Caco-2 (cell line): ENCODE results near the gene PECR. TPM values are rescaled to one million over a fixed set of nuclear protein-coding genes. Genes with fewer than 3 reads are reported as not detected.

Experiments used
- BruUV-seq: library from RNA; stranded (reverse); fragments of 400-500 nt; replicated peaks from 2 replicates; lab custom pipeline; 2021; lab: Mats Ljungman, UMichigan
- CTCF ChIA-PET: fragments of 300-600 bp; sonication (Branson Sonifier 250); formaldehyde crosslinking; loops from one replicate; lab custom pipeline; 2022; ENCODE audit warnings: antibody characterized with exemption; lab: Charles Lee
- POLR2A ChIA-PET: fragments of 300-600 bp; sonication (Branson Sonifier 250); formaldehyde crosslinking; loops from one replicate; lab custom pipeline; 2022; ENCODE audit warnings: antibody characterized with exemption; lab: Charles Lee
- DNase-seq, 2 experiments: peaks; one replicate each; pipeline versions ENCODE4 v3.0.0 to v3.0.0-alpha.2; 2020 to 2022
- H3K27me3 ChIP-seq: replicated peaks from 2 replicates; pipeline ENCODE4 v1.6.0; 2011; ENCODE audit warnings: low read length; ENCODE audit not compliant: control insufficient read depth, insufficient read depth
- H3K36me3 ChIP-seq: 2 replicates; pipeline ENCODE4 v1.5.1; 2011; ENCODE audit warnings: low read length; ENCODE audit not compliant: control insufficient read depth, insufficient read depth
- H3K4me1 ChIP-seq: fragments of 250-450 bp; sonication (Bioruptor Pico); 2 replicates; pipeline ENCODE4 v1.5.1; 2020; ENCODE audit warnings: mild to moderate bottlenecking
- H3K4me3 ChIP-seq: 2 replicates; pipeline ENCODE4 v1.5.1; 2011; ENCODE audit warnings: low read depth, mild to moderate bottlenecking, control low read depth, low read length
- H3K9me3 ChIP-seq: fragments of 250-450 bp; sonication (Bioruptor Pico); 2 replicates; pipeline ENCODE4 v1.5.1; 2020; ENCODE audit warnings: mild to moderate bottlenecking, moderate library complexity
- H3K27ac Mint-ChIP-seq: one replicate; pipeline ENCODE4 v1.8.0; 2022; ENCODE audit warnings: mixed read lengths; ENCODE audit not compliant: unreplicated experiment
- H3K27me3 Mint-ChIP-seq: one replicate; pipeline ENCODE4 v1.8.0; 2022; ENCODE audit warnings: mixed read lengths; ENCODE audit not compliant: insufficient read depth, unreplicated experiment
- H3K36me3 Mint-ChIP-seq: one replicate; pipeline ENCODE4 v1.8.0; 2022; ENCODE audit warnings: mild to moderate bottlenecking, mixed read lengths; ENCODE audit not compliant: insufficient read depth, unreplicated experiment
- H3K4me1 Mint-ChIP-seq: one replicate; pipeline ENCODE4 v1.8.0; 2022; ENCODE audit warnings: low read depth, mixed read lengths; ENCODE audit not compliant: unreplicated experiment
- H3K4me3 Mint-ChIP-seq: one replicate; pipeline ENCODE4 v1.8.0; 2022; ENCODE audit warnings: mild to moderate bottlenecking, moderate library complexity, mixed read lengths; ENCODE audit not compliant: unreplicated experiment
- H3K9me3 Mint-ChIP-seq: one replicate; pipeline ENCODE4 v1.8.0; 2022; ENCODE audit warnings: mixed read lengths; ENCODE audit not compliant: unreplicated experiment
- intact Hi-C: fragments of 100-400 bp; cut with micrococcal nuclease; formaldehyde crosslinking; loops from one replicate; pipeline ENCODE4 v1.10.0; 2022; ENCODE audit not compliant: unreplicated experiment
- total RNA-seq: library from RNA; stranded (reverse); gene quantifications from 2 replicates; pipeline ENCODE4 v1.2.3, GENCODE V29; 2022
- TF ChIP-seq, protein P1 (sequence below), 2 experiments: fragments of 200-600 bp in 1 of 2; IDR thresholded peaks; 1 replicate in 1 of 2; 2 replicates in 1 of 2; pipeline versions ENCODE4 v1.5.1 to v1.8.0; 2011 to 2022; ENCODE audit warnings: antibody characterized with exemption in 1 of 2, control low read depth in 1 of 2, inconsistent platforms in 1 of 2, low read depth in 1 of 2, low read length in 1 of 2, mild to moderate bottlenecking in 1 of 2, moderate library complexity in 1 of 2; ENCODE audit not compliant: insufficient read depth in 1 of 2, severe bottlenecking in 1 of 2, unreplicated experiment in 1 of 2

PECR gene
- total RNA-seq, 1 experiment from 2014 or later, result 42.0 TPM

DNA sequence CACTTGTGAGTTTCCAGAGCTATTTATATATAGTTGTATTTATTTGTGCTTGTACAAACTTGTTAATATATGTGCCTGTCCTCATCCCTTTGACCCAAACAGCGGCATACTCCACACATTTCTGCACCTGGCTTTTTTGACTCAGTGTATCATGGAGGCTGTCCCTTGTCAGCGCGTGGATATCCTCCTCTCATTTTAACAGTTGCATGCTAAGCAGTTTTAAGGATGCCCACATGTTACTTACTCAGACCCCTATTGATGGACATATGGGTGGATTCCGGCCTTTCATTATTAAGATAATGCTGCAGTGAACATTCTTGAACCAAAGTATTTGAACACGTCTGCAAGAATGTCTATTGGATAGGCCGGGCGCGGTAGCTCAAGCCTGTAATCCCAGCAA lies 67.6 kb downstream of the PECR start:
- H3K36me3 Mint-ChIP-seq, result no peaks in the 10 kb centered on the region
- no peak for DNase-seq
- ChIA-PET POLR2A (no interaction called here), CTCF (interaction anchor here (2.4 kb wide), 1 partner anchor 9 kb away, joined by 8 read pairs; no protein-coding TSS in a partner anchor)
- no peaks in the 10 kb centered on the region for H3K9me3 Mint-ChIP-seq
- TF ChIP-seq, protein P1, sequence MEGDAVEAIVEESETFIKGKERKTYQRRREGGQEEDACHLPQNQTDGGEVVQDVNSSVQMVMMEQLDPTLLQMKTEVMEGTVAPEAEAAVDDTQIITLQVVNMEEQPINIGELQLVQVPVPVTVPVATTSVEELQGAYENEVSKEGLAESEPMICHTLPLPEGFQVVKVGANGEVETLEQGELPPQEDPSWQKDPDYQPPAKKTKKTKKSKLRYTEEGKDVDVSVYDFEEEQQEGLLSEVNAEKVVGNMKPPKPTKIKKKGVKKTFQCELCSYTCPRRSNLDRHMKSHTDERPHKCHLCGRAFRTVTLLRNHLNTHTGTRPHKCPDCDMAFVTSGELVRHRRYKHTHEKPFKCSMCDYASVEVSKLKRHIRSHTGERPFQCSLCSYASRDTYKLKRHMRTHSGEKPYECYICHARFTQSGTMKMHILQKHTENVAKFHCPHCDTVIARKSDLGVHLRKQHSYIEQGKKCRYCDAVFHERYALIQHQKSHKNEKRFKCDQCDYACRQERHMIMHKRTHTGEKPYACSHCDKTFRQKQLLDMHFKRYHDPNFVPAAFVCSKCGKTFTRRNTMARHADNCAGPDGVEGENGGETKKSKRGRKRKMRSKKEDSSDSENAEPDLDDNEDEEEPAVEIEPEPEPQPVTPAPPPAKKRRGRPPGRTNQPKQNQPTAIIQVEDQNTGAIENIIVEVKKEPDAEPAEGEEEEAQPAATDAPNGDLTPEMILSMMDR (IDR thresholded peaks at IDR 0.05; ENCODE audit: insufficient read depth in 1 of 2, low read depth in 1 of 2, low read length in 1 of 2, severe bottlenecking in 1 of 2, unreplicated experiment in 1 of 2), result no peak
- no TSS peak for BruUV-seq
- H3K9me3 ChIP-seq, result no peaks in the 10 kb centered on the region
- H3K27ac Mint-ChIP-seq, result no peak overlapping the region
- no peaks in the 10 kb centered on the region for H3K27me3 Mint-ChIP-seq
- 0 out of 2 replicates have a peak, but pooled peaks cover 2% of the 10 kb centered on the region for H3K36me3 ChIP-seq
- intact Hi-C loops, result loop anchor here (5.0 kb wide), 1 partner anchor 577 kb away; the partner anchor contains the start of gene FN1
- peak overlapping the region; percentile 84 for H3K4me3 Mint-ChIP-seq
- no peak overlapping the region for H3K4me3 ChIP-seq
- peaks cover 26% of the 10 kb centered on the region for H3K4me1 Mint-ChIP-seq
- H3K4me1 ChIP-seq, result peaks cover 8% of the 10 kb centered on the region
- no peaks in the 10 kb centered on the region for H3K27me3 ChIP-seq

DNA sequence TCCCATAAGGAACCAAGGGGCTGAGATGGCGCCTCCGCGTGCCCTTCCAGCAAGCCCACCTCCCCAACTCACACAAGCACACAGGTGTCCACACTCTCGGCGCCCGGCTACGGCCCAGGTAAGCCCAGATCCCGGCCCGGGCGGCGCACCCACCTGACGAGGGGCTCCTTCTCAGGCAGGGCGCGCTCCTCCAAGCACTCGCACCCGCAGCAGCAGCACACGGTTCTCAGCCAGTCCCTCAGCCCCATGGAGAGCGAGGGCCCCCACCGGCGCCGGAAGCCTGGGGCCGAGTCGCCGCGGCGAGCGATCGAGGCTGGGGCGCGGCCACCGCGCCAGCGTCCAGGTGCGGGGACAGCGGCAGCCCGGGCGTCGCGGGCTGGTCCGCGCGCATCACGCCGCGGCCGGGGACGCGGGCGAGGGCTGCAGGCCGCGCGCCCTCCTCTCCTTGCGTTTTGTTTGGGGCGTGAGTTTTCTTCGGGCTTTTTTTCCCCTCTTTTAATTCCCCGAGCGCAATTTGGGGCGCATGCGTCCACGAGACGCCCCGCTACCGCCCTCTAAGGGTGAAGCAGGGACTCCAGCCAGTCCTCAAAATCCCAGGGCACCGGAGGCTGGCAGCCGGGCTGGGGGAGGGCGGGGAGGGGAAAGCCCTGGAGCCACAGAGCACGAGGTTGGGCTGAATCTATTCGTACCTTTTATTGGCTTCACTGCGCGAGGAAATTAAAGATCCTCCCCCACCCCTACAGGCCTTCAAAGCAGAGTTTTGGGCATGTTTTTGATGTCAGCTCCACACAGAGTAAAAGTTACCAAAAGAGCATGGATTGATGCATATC lies 68.3 kb downstream of the PECR start, which contains the start of gene MREG:
MREG (minus strand) TSS at position 472 of the 830 bp plus-strand sequence; CDS start at position 248, 224 bp downstream.
- H3K9me3 ChIP-seq, result no peaks in the 10 kb centered on the region
- no peaks in the 10 kb centered on the region for H3K27me3 ChIP-seq
- TF ChIP-seq, protein P1 (IDR thresholded peaks at IDR 0.05; ENCODE audit: insufficient read depth in 1 of 2, low read depth in 1 of 2, low read length in 1 of 2, severe bottlenecking in 1 of 2, unreplicated experiment in 1 of 2), result peak; percentile 70 to 93
- H3K4me1 ChIP-seq, result peaks cover 8% of the 10 kb centered on the region
- POLR2A ChIA-PET, result interaction anchor here (1.3 kb wide), 1 partner anchor 101 kb away, joined by 3 read pairs; no protein-coding TSS in a partner anchor
- Mint-ChIP-seq H3K9me3 (no peaks in the 10 kb centered on the region), H3K36me3 (no peaks in the 10 kb centered on the region), H3K27ac (peak within 1 kb of the TSS; percentile 88), H3K27me3 (no peaks in the 10 kb centered on the region), H3K4me1 (peaks cover 26% of the 10 kb centered on the region), H3K4me3 (peak within 1 kb of the TSS; percentile 84)
- no TSS peak for BruUV-seq
- peak; percentile 87 to 91 for DNase-seq
- intact Hi-C loops, result loop anchor here (1.0 to 5.0 kb wide), 4 partner anchors 10 to 576 kb away; partner anchors contain the start of gene FN1
- 0 out of 2 replicates have a peak, but pooled peaks cover 2% of the 10 kb centered on the region for H3K36me3 ChIP-seq
- H3K4me3 ChIP-seq, result peak within 1 kb of the TSS; percentile 97
- CTCF ChIA-PET, result interaction anchor here (1.0 to 2.4 kb wide), 3 partner anchors 8 to 16 kb away, joined by 4 to 8 read pairs (median 5); no protein-coding TSS in a partner anchor

DNA sequence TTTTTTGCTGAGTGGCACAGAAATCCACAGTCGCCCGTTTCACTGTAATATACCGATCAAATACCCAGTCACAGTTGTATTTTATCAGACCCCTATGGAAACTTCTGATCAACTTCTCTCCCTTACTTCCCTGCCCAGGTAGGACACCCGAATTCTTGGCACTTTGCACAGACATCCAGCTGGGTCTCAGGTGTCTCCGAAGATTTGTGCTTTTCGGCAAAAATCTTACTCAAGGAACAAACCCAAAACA lies 68.9 kb downstream of the PECR start:
- ChIA-PET POLR2A (interaction anchor here (1.3 kb wide), 1 partner anchor 102 kb away, joined by 3 read pairs; no protein-coding TSS in a partner anchor), CTCF (interaction anchor here (1.0 to 2.4 kb wide), 3 partner anchors 9 to 16 kb away, joined by 4 to 8 read pairs (median 5); no protein-coding TSS in a partner anchor)
- TF ChIP-seq, protein P1 (IDR thresholded peaks at IDR 0.05; ENCODE audit: insufficient read depth in 1 of 2, low read depth in 1 of 2, low read length in 1 of 2, severe bottlenecking in 1 of 2, unreplicated experiment in 1 of 2), result no peak
- H3K4me1 ChIP-seq, result peaks cover 8% of the 10 kb centered on the region
- no peaks in the 10 kb centered on the region for H3K36me3 Mint-ChIP-seq
- no peaks in the 10 kb centered on the region for H3K9me3 ChIP-seq
- H3K9me3 Mint-ChIP-seq, result no peaks in the 10 kb centered on the region
- H3K4me1 Mint-ChIP-seq, result peaks cover 26% of the 10 kb centered on the region
- H3K27me3 ChIP-seq, result no peaks in the 10 kb centered on the region
- peak overlapping the region; percentile 97 for H3K4me3 ChIP-seq
- H3K4me3 Mint-ChIP-seq, result peak overlapping the region; percentile 84
- H3K27me3 Mint-ChIP-seq, result no peaks in the 10 kb centered on the region
- intact Hi-C loops, result loop anchor here (1.0 to 5.0 kb wide), 4 partner anchors 11 to 575 kb away; partner anchors contain the start of gene FN1
- BruUV-seq, result TSS peak; percentile 100
- H3K27ac Mint-ChIP-seq, result peak overlapping the region; percentile 88
- DNase-seq, result no peak
- 0 out of 2 replicates have a peak, but pooled peaks cover 2% of the 10 kb centered on the region for H3K36me3 ChIP-seq
